ENCODE data around the gene PIAS3. TPM values are rescaled to one million over a fixed set of nuclear protein-coding genes. Genes with fewer than 3 reads are reported as not detected.

The PIAS3 gene
- total and polyA plus RNA-seq, 2 donors (not counting 1 experiment from before 2014, with no cell fraction given), result 8.9 to 22.9 TPM

- Histone ChIP-seq H4K20me1 (ENCODE audit: control insufficient read depth, extremely low read depth, insufficient read depth, low read length) (no peaks in the 10 kb centered on the region), H3K4me3 (replicated peaks in 1 of 4; ENCODE audit: control extremely low read depth in 1 of 4, insufficient read depth in 1 of 4, low read depth in 3 of 4, low read length in 4 of 4) (peak overlapping the region in 3 of 4 experiments; percentile 58 to 68 (median 61)), H3K9me3 (ENCODE audit: control insufficient read depth, insufficient read depth, low read depth, low read length) (no peaks in the 10 kb centered on the region), H3K9ac (ENCODE audit: insufficient read depth, low read length) (no peak overlapping the region), H3K27me3 (ENCODE audit: control insufficient read depth, insufficient read depth, low read length) (no peaks in the 10 kb centered on the region), H2AFZ (ENCODE audit: low read length) (no peak overlapping the region), H3K27ac (ENCODE audit: insufficient read depth, low read length) (no peak overlapping the region), H3K79me2 (ENCODE audit: control insufficient read depth, insufficient read depth, low read length) (no peaks in the 10 kb centered on the region), H3K4me1 (ENCODE audit: control insufficient read depth, extremely low read depth, insufficient read depth, low read length) (peaks cover 15% of the 10 kb centered on the region), H3K4me2 (ENCODE audit: extremely low read depth, insufficient read depth, low read length) (peak overlapping the region; percentile 97), H3K36me3 (ENCODE audit: control insufficient read depth, insufficient read depth, low read length) (peaks cover 19% of the 10 kb centered on the region)
- TF ChIP-seq EZH2 (IDR thresholded peaks at IDR 0.05; ENCODE audit: low read length, missing control alignments) (no peak), CTCF (conservative IDR thresholded peaks at IDR 0.05 in 1 of 2, IDR thresholded peaks at IDR 0.05 in 1 of 2; ENCODE audit: low read depth in 1 of 2, low read length in 2 of 2) (peak; percentile 69 to 80)
- DNase-seq (ENCODE audit: low read depth in 2 of 2), result peak; percentile 23 to 39
Measured at GRCh38 chr1:145846201-145846612, 12.7 kb downstream of the PIAS3 start.

- H4K20me1 ChIP-seq (ENCODE audit: control insufficient read depth, extremely low read depth, insufficient read depth, low read length), result no peaks in the 10 kb centered on the region
- TF ChIP-seq CTCF (conservative IDR thresholded peaks at IDR 0.05 in 1 of 2, IDR thresholded peaks at IDR 0.05 in 1 of 2; ENCODE audit: low read depth in 1 of 2, low read length in 2 of 2), result peak; percentile 84
- TF ChIP-seq EZH2 (IDR thresholded peaks at IDR 0.05; ENCODE audit: low read length, missing control alignments), result no peak
- no peaks in the 10 kb centered on the region for H3K27me3 ChIP-seq (ENCODE audit: control insufficient read depth, insufficient read depth, low read length)
- peak within 1 kb of the TSS; percentile 97 for H3K4me2 ChIP-seq (ENCODE audit: extremely low read depth, insufficient read depth, low read length)
- peaks cover 20% of the 10 kb centered on the region for H3K36me3 ChIP-seq (ENCODE audit: control insufficient read depth, insufficient read depth, low read length)
- H3K9me3 ChIP-seq (ENCODE audit: control insufficient read depth, insufficient read depth, low read depth, low read length), result no peaks in the 10 kb centered on the region
- H3K9ac ChIP-seq (ENCODE audit: insufficient read depth, low read length), result peak within 1 kb of the TSS; percentile 70
- peak within 1 kb of the TSS; percentile 71 for H3K27ac ChIP-seq (ENCODE audit: insufficient read depth, low read length)
- no peaks in the 10 kb centered on the region for H3K79me2 ChIP-seq (ENCODE audit: control insufficient read depth, insufficient read depth, low read length)
- peak within 1 kb of the TSS; percentile 58 to 68 (median 64) for H3K4me3 ChIP-seq (replicated peaks in 1 of 4; ENCODE audit: control extremely low read depth in 1 of 4, insufficient read depth in 1 of 4, low read depth in 3 of 4, low read length in 4 of 4)
- H3K4me1 ChIP-seq (ENCODE audit: control insufficient read depth, extremely low read depth, insufficient read depth, low read length), result peaks cover 15% of the 10 kb centered on the region
- H2AFZ ChIP-seq (ENCODE audit: low read length), result peak within 1 kb of the TSS; percentile 69
- DNase-seq (ENCODE audit: low read depth in 2 of 2), result peak; percentile 68 to 73
Measured at GRCh38 chr1:145845514-145846161, 13.2 kb downstream of the PIAS3 start, which contains the start of gene NUDT17. TSS of gene NUDT17 (plus strand) at chr1:145845630. CDS start at chr1:145845641, 11 bp downstream.

- Histone ChIP-seq H3K27me3 (ENCODE audit: control insufficient read depth, insufficient read depth, low read length) (no peaks in the 10 kb centered on the region), H4K20me1 (ENCODE audit: control insufficient read depth, extremely low read depth, insufficient read depth, low read length) (no peaks in the 10 kb centered on the region), H3K4me1 (ENCODE audit: control insufficient read depth, extremely low read depth, insufficient read depth, low read length) (peaks cover 12% of the 10 kb centered on the region), H3K79me2 (ENCODE audit: control insufficient read depth, insufficient read depth, low read length) (no peaks in the 10 kb centered on the region), H3K4me2 (ENCODE audit: extremely low read depth, insufficient read depth, low read length) (peak overlapping the region; percentile 97), H3K27ac (ENCODE audit: insufficient read depth, low read length) (no peak overlapping the region), H2AFZ (ENCODE audit: low read length) (peak overlapping the region; percentile 39), H3K9ac (ENCODE audit: insufficient read depth, low read length) (peak overlapping the region; percentile 70), H3K36me3 (ENCODE audit: control insufficient read depth, insufficient read depth, low read length) (peaks cover 17% of the 10 kb centered on the region), H3K4me3 (replicated peaks in 1 of 4; ENCODE audit: control extremely low read depth in 1 of 4, insufficient read depth in 1 of 4, low read depth in 3 of 4, low read length in 4 of 4) (peak overlapping the region; percentile 58 to 68 (median 64)), H3K9me3 (ENCODE audit: control insufficient read depth, insufficient read depth, low read depth, low read length) (no peaks in the 10 kb centered on the region)
- no peak for DNase-seq (ENCODE audit: low read depth in 2 of 2)
- TF ChIP-seq CTCF (conservative IDR thresholded peaks at IDR 0.05 in 1 of 2, IDR thresholded peaks at IDR 0.05 in 1 of 2; ENCODE audit: low read depth in 1 of 2, low read length in 2 of 2), result no peak
- no peak for TF ChIP-seq EZH2 (IDR thresholded peaks at IDR 0.05; ENCODE audit: low read length, missing control alignments)
Measured at GRCh38 chr1:145845144-145845513, 13.8 kb downstream of the PIAS3 start.

Data from fibroblast of lung (primary cell).